GM18526 (cell line): Measurements from ENCODE around the gene HCFC1R1.

Experiments used
- POLR2A ChIP-seq: IDR thresholded peaks from 3 replicates; pipeline ENCODE4 v1.6.1; 2011; ENCODE audit not compliant: insufficient read length; ENCODE audit errors: extremely low read depth

Gene HCFC1R1

GRCh38 chr16:3000540-3000939, 23.2 kb downstream of the HCFC1R1 start:
- TF ChIP-seq POLR2A = no peak

GRCh38 chr16:2999929-3000328, 23.8 kb downstream of the HCFC1R1 start:
- no peak for TF ChIP-seq POLR2A

GRCh38 chr16:2996298-2996697, 27.4 kb downstream of the HCFC1R1 start:
- no peak for TF ChIP-seq POLR2A

- TF ChIP-seq POLR2A = no peak
Measured at GRCh38 chr16:2992383-2993081, 31.2 kb downstream of the HCFC1R1 start.

GRCh38 chr16:2991566-2992261, 32.0 kb downstream of the HCFC1R1 start:
- no peak for TF ChIP-seq POLR2A

- TF ChIP-seq POLR2A = no peak
Measured at GRCh38 chr16:2990891-2991290, 32.9 kb downstream of the HCFC1R1 start.

GRCh38 chr16:2988590-2989099, 35.1 kb downstream of the HCFC1R1 start:
- TF ChIP-seq POLR2A = no peak

- TF ChIP-seq POLR2A = no peak
Measured at GRCh38 chr16:2987833-2988232, 35.9 kb downstream of the HCFC1R1 start.

GRCh38 chr16:2987286-2987685, 36.5 kb downstream of the HCFC1R1 start:
- TF ChIP-seq POLR2A = no peak

- no peak for TF ChIP-seq POLR2A
Measured at GRCh38 chr16:2986623-2987188, 37.0 kb downstream of the HCFC1R1 start.

GRCh38 chr16:2985893-2986355, 37.8 kb downstream of the HCFC1R1 start:
- no peak for TF ChIP-seq POLR2A

- no peak for TF ChIP-seq POLR2A
Measured at GRCh38 chr16:2985462-2985861, 38.3 kb downstream of the HCFC1R1 start.

- TF ChIP-seq POLR2A = no peak
Measured at GRCh38 chr16:2983706-2984136, 40.0 kb downstream of the HCFC1R1 start.

- TF ChIP-seq POLR2A = no peak
Measured at GRCh38 chr16:2982402-2982801, 41.3 kb downstream of the HCFC1R1 start.

GRCh38 chr16:2981899-2982250, 41.9 kb downstream of the HCFC1R1 start:
- TF ChIP-seq POLR2A = no peak
